PC-9 (cell line): ENCODE data around the gene PSMA7.

Experiments
- CTCF ChIP-seq: fragments of 200-600 bp; sonication (generic); conservative IDR thresholded peaks from 2 replicates; pipeline ENCODE4 v1.6.1; 2017; ENCODE audit warnings: mixed run types, antibody characterized with exemption, mild to moderate bottlenecking, moderate library complexity
- EZH2 ChIP-seq: fragments of 200-600 bp; sonication (generic); IDR thresholded peaks from 2 replicates; pipeline ENCODE4 v1.8.0; 2017; ENCODE audit warnings: antibody characterized with exemption, low read depth

- TF ChIP-seq CTCF, result no peak
- no peak for TF ChIP-seq EZH2
These were observed 24.9 kb upstream of the PSMA7 start for GRCh38 chr20:62168061-62168460.
